IPS DF 4.7 (cell line): Measurements from ENCODE around the gene GALNT17.

ENCODE experiments used
- DNase-seq: peaks from one replicate; pipeline ENCODE4 v3.0.0-alpha.2; 2013; ENCODE audit warnings: low spot score; ENCODE audit errors: extremely low read depth

The GALNT17 gene

DNA sequence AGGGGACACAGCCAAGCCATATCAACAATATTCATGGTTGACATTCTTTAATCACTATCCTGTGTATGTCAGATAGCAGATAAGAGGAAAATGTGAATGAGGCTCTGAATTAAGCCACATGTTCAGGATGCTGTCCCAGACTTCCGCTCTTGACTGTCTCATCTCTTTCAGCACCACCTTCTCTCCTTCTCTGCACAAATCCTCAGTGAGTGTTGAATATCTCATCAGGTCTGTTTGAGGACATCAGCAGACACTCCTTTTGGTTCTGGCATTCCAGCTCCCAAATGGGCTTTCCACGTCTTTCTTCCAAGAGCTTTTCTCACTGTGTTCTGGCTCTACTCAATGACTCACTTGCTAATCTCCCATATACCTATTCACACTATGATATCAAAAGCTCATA, 321.7 kb downstream of the GALNT17 start:
- DNase-seq = no peak

DNA sequence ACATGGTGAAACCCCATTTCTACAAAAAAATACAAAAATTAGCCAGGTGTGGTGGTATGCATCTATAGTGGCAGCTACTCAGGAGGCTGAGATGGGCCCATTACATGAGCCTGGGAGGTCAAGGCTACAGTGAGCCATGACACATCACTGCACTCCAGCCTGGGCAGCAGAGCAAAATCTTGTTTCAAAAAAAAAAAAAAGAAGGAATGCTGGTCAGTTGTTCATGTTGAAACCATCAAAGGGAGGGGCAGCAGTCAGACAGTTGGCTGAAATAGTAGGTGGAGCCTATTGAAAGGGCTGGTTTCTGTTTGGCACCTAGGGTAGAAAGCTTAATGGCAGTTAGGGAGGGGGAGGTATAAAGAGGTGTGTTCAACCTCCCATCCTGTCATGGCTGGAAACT, 323.0 kb downstream of the GALNT17 start:
- DNase-seq = no peak

DNA sequence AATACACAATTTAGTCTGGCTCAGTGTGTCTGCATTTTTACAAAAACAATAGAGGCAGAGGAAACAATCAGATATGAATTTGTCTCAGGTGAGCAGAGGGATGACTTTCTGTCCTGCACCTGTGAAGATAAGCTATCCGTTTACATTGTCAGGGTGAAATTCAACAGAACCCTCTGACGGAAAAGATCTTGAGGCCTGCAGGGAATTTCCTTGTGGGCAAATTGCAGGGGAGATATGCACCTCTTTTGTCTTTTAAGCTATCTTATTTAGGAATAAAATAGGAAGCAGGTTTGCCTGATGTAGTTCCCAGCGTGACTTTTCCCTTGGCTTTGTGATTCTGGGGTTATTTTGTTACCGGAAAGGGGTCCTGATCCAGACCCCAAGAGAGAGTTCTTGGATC, 325.1 kb downstream of the GALNT17 start:
- DNase-seq = no peak

DNA sequence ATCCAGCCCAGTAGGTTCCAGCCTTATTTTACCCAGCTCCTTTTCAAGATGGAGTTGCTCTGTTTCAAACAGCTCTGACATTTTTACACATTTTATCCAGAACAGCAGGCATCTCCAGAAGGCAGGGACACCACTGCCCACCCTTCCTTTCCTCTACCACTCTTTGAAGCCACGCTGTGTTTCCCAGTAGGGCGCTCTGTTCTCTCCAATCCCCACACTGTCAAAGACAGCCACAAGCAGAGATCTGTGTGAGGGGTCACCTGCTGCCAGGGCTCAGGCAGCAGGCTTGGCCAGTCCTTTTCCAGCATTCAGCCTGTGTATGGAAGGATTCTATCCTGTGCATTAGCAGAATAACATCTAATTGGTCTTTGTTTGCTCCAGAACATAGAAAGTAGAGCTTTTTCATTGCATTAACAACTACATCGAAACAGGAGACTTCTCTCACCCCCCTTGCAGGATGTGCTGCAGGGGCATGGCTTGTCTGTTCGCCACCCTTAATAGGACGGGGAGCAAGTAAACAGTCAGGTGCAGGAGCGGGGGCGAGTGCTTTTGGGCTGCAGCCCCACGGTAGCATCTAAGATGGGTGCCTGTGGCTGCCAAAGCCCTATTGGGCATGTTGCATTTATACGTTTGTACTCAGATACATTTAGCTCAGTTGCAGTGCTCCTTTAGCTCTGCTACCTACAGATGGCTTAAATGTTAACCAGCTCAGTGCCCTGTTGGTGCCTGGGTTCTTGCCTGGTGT, 326.1 kb downstream of the GALNT17 start:
- no peak for DNase-seq

DNA sequence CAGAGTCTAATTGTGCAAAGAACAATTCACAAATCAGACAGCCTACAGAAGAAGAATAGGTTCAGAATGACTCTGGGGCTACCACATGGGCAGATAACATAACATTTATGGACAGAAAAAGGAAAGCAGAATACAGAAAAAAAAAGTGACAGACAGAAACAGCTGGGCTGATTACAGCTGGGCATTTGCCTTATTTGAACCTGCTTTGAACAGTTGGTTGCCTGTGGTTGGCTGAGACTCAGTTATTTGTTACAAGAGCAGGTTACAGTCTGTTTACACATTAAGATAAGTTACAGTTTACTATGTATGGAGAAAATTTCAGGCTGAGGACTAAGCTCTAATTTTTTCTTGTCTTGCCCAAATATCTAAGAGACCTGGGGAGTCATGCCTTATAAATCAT, 327.2 kb downstream of the GALNT17 start:
- no peak for DNase-seq

DNA sequence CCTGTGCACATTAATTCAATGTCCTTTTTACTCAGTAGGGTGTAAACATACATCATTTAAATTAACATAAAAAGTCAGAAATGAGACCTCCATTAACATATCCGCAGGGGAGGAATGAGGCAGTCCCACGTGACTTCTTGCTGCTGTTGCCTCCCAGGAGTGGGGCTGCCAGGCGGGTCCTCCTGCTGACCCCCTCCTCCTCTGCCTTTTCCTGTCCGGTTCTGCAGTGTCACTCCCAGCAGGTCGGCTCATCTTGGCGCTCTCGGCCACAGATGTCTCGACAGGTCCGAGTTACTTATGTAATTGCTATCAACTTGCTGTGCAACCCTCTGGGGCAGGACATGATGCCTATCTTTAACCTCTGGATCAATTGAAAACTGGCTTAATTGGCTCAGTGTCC, 329.6 kb downstream of the GALNT17 start:
- DNase-seq = no peak

DNA sequence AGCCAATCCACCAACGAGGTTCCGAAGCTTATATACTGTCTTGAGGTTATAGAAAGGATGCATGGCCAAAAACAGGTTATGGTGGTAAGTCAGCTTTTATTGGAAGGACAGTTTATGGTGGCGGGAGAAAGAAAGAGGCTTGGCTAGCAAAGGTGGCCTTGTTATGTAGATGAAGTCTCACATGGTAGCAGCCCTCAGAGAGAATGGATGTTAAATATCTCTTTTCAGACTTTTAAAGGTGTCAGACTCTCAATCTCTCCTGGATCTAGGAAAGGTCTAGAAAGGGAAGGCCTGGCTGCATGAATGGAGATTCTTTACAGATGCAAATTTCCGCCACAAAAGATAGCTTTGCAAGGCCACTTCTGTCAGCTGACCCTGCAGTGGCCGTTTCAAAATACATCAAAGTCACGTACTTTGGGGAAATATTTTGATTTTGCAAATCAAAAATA, 333.8 kb downstream of the GALNT17 start:
- DNase-seq = no peak

DNA sequence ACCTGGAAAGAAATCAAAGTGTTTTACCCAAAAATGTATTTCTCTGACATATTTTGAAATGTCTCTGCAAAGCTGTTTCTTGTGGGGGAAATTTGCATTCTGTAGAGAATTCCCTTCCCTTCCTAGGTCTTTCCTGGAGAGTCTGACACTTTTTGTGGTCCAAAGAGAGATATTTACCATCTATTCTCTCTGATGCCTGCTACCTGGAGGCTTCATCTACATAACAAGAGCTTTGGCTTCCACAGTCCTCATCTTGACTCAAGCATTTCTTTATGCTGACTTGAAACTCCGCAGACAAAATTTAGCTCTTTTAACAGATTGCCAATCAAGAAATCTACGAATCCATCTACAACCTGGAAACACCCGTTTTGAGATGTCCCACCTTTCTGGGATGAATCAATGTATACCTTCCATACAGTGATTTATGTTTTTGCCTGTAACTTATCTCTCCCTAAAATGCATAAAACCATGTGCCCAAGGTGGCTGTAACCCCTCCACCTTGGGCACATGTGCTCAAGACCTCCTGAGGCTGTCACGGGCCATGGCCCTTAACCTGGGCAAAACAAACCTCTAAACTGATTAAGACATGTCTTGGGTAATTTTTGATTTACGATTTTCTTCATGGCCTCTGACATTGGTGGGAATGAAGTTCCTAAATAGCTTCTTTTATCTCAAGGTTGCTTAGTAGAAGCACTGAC, 334.7 kb downstream of the GALNT17 start:
- no peak for DNase-seq

DNA sequence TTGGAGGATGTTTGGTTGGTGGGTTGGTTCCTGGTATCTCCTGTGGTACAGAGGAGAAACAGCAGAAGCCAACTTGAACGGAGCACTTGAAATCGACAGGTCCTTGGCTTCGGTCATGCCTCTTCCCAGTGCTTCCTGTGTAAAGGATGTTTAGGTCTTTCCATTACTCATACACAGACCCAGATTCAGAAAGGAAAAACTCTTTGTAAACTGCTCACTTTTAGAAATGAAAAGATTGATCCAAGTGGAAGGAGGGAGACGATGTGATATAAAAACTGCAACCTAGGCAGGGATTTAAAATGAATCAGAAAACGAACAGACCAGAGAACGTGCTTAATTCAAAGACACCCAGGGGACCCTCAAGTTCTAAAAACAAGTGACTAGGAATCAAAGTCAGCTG, 338.4 kb downstream of the GALNT17 start:
- no peak for DNase-seq

DNA sequence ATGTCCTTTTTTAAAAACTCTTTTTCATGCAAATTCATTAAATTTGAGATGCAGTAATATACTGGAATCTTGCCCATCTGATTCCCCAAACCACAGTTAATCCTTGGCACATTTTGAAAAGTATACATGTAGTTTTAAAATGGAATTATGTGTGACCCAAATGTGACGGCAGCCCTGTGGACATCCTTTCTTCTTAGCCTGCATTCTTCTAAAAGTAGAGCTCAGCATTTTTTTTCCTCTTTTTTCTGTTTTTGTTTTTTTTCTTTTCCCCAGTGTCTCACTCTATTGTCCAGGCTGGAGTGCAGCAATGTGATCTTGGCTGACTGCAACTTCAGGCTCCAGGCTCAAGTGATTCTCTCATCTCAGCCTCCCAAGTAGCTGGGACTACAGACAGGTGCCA, 338.9 kb downstream of the GALNT17 start:
- no peak for DNase-seq

DNA sequence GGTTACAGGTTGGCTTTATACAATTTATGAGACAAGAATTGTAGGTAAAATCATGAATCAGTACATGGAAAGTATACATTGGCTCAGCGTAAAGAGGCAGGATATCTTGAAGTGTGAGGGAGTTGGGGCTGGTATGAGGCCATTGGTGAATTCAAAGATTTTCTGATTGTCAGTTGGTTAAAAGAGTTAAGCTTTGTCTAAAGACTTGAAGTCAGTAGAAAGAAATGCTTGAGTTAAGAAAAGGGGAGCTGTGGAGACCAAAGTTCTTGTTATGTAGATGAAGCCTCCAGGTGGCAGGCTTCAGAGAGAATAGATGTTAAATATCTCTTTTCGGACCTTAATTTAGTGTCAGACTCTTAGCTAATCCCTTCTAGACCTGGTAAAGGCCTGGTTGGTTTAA, 341.0 kb downstream of the GALNT17 start:
- DNase-seq = no peak

DNA sequence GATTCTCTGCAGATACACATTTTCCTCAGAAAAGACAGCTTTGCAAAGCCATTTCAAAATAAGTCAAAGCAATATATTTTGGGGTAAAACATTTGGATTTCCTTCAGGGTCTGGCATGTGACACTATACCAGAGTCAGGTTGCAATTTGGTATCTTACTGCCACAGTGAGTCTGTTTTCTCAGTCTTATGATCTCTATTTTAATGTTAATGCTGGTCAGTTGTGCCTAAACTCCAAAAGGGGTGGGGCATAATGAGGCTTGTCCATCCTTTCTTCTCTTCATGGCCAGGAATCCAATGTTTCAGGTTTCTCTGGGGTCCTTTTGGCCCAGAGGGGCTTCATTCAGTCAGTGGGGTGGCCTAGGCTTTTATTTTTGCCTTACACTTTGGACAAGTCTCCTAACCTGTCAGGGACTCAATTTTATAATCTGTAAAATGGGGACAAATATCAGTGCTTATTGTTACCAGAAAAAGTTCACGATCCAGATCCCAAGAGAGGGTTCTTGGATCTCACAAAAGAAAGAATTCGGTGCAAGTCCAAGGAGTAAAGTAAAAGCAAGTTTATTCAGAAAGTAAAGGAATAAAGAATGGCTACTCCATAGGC, 341.5 kb downstream of the GALNT17 start:
- no peak for DNase-seq

DNA sequence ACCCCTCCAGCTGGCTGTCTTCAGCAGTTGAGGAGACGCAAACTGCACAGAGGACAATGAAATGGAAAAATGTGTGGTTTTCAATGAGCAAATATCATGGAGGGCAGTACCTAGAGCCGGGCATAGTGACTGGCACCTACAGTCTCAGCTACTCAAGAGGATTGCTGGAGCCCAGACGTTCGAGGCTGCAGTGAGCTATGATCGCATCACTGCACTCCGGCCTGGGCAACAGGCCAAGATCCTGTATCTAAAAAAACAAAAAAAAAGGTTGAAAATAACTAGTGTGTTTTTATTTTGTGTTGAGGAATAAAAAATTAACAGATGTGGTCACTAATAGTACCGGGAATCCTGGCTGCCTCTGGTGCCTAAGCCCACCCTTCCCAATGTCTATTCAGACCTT, 345.5 kb downstream of the GALNT17 start:
- no peak for DNase-seq

DNA sequence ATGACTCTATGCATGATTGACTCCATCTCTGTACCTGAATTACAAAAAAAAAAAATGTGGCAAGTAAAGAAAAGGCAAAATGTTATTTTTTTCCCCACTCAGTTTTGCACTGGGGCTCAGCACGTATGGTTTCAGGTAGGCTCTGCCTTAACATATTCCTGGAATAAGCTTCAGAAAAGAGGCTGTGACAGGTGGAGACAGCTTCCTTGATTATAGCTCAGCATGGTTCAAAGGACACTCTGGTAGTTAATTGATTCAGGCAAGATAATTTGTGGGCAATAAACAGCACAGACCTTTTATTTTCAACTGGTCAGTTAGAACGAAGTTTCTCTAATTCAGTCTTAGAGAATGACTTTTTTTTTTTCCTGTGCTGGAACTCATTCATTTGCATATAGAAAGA, 347.3 kb downstream of the GALNT17 start:
- no peak for DNase-seq

DNA sequence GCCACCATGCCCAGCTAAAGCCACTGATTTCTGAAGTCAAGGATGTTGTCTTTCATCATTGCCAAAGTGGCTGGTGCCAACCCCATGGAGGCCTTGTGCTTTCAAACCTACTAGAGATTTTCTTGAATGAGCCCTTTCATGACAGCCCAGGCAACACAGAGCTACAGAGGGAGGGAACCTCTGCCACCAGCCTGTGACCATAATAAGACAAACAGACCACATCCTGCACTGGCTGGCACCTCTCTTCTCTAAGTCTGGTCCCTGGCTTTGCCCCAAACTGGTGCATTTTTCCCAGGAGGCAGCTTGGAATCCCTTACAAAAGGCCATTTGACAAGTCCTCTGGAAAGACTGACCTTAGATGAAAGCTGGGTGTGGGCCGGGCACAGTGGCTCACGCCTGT, 348.8 kb downstream of the GALNT17 start:
- no peak for DNase-seq

DNA sequence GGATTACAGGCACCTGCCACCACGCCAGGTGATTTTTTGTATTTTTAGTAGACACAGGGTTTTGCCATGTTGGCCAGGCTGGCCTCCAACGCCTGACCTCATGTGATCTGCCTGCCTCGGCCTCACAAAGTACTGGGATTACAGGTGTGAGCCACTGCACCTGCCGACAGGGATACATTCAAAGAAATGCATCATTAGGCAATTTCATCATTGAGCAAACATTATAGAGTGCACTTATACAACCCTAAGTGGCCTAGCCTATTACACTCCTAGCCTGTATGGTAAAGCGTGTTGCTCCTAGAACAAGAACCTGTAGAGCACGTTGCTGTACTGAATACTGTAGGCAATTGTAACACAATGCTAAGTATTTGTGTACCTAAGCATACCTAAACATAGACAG, 350.3 kb downstream of the GALNT17 start:
- no peak for DNase-seq

DNA sequence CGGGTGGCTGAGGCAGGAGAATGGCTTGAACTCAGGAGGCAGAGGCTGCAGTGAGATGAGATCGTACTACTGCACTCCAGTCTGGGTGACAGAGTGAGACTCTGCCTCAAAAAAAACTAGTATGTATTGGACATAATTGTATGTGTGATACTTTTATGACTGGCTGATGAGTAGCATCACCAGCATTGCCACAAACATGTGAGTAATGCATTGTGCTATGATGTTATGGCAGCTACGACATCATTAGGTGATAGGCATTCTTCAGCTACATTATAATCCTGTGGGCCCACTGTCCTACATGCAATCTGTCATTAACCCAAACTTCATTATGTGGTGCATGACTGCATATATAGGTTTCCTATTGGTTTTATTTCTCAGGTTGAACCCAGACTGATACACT, 352.4 kb downstream of the GALNT17 start:
- DNase-seq = no peak

DNA sequence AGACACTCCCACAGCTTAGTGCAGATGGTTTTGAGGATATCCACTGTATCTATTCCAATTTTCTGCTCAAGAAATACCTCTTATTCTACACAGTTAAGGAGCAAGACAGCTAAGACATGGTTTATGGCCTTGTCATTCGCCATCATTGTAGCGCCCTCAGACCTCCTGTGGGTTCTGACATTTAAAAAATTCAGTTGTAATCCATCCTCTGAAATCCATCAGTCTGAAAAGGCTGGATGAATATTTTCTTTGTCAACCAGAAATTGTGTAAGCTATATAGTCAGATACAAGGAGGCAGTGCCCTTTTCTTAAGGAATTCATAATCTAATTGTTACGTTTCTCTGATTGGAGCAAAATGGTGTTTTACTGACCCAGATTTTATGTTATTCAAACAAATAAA, 353.6 kb downstream of the GALNT17 start:
- DNase-seq = no peak

DNA sequence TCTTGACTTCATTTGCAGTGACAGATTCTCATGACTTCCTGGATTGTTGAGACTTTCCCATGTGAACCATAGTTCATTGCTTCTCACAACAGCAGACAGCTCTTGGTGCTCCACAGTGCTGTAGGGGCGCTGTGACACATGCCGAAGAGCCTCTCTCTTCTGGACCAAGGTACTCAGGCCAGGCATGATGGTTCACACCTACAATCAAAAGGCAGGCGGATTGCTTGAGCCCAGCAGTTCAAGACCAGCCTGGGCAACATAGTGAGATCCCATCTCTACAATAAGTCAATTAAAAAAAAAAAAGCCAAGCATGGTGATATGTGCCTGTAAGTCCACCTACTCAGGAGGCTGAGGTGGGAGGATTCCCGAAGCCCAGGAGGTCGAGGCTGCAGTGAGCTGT, 354.5 kb downstream of the GALNT17 start:
- no peak for DNase-seq

DNA sequence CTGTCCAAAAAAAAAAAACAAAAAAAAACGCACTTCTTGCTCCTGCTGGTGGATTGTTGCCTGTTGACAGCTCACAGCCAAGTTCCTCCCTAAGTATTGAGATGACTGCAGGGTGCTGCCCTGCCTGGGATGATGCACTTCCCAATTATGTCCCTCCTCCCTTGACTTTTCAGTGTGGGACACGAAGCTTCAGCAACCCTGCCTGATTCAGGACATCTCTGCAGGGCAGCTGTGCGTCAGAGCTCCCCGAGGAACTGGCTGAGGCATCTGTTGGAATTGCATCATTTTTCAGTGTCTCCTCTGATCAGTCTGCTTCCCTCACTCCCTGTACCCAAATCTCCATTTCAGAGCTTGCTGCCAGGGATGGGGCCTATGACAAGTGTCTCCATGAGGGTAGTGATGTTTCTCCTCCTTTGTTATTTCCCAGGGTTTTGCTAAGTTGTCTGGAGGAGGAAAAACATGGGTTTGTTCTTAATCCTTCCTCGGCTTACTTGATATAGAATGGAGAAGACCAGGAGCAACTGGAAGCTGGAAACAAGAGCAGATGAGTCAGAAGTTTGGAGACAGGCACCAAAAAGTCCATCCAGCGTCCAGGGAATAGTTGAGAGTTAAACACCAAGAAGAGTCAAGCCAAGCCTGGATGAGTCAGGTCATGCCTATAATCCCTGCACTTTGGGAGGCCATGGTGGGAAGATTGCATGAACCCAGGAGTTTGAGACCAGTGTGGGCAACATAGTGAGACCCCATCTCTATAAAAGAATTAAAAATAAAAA, 355.1 kb downstream of the GALNT17 start:
- DNase-seq = no peak

DNA sequence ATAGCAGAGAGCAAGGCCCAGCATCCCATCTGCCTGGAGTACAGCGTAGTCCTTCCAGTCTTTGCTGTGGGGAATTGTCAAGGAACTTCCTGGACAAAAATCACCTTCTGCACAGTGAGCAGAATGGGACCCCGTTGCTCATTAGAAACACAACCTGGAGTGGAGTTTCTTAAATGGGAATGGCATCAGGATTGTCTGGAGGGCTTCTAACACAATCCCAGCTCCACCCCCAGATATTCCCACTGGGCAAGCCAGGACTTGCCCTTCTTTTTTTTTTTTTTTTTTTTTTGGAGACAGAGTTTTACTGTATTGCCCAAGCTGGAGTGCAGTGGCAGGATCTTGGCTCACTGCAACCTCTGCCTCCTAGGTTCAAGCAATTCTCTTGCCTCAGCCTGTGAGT, 356.4 kb downstream of the GALNT17 start:
- DNase-seq = no peak

DNA sequence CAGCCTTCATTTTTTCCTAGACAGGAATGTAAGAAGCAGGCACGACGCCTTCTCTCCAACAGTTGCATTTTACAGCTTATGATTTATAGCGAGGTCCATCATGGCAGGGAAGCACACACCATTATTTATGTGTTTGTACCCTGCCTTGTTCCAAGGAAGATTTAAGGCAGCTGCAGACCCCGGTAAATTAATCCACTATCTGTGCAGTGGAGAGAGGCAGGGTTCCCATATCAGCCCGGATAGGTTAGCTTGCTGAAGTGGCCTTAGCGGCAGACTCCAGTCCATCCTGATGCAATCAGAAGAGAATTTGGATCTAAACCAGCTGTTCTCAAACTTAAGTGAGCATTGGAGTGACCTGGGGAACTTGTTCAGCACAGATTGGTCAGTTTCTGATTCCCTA, 359.4 kb downstream of the GALNT17 start:
- DNase-seq = no peak
